Measurements from ENCODE around the gene SLC1A4. TPM values are rescaled to one million over a fixed set of nuclear protein-coding genes. Genes with fewer than 3 reads are reported as not detected.

SLC1A4 gene
- total RNA-seq, 4 donors from 2014 or later: 4.6 to 6.9 (median 5.4) TPM

- Histone ChIP-seq H3K27ac (no peak overlapping the region), H3K4me3 (replicated peaks in 1 of 3) (no peak overlapping the region), H3K27me3 (no peaks in the 10 kb centered on the region), H3K36me3 (no peaks in the 10 kb centered on the region), H3K4me1 (no peaks in the 10 kb centered on the region), H3K9me3 (no peaks in the 10 kb centered on the region)
- no peak for TF ChIP-seq POLR2A (IDR thresholded peaks at IDR 0.05)
- intact Hi-C loops (cut with DNase I): no loop called here
- WGBS, 2 donors: 94 to 97% methylated on average over 8 of the region's 8 CpGs
- DNase-seq: no peak
Measured at GRCh38 chr2:65025453-65026123, 36.4 kb downstream of the SLC1A4 start.

- Histone ChIP-seq H3K27me3 (no peaks in the 10 kb centered on the region), H3K36me3 (no peaks in the 10 kb centered on the region), H3K9me3 (no peaks in the 10 kb centered on the region), H3K4me3 (replicated peaks in 1 of 3) (no peak overlapping the region), H3K4me1 (no peaks in the 10 kb centered on the region), H3K27ac (no peak overlapping the region)
- WGBS, 2 donors: 96 to 97% methylated on average over 8 of the region's 8 CpGs
- TF ChIP-seq POLR2A (IDR thresholded peaks at IDR 0.05): no peak
- TF ChIP-seq CTCF (IDR thresholded peaks at IDR 0.05): no peak
- intact Hi-C loops (cut with DNase I): no loop called here
- DNase-seq: no peak
Measured at GRCh38 chr2:65026154-65026553, 37.0 kb downstream of the SLC1A4 start.

GRCh38 chr2:65026704-65027464 lies 37.7 kb downstream of the SLC1A4 start:
- H3K27ac ChIP-seq: no peak overlapping the region
- no peak for TF ChIP-seq CTCF (IDR thresholded peaks at IDR 0.05)
- no peak for TF ChIP-seq POLR2A (IDR thresholded peaks at IDR 0.05)
- 94 to 98% methylated on average over 11 to 12 of the region's 13 CpGs for WGBS, 2 donors
- no peaks in the 10 kb centered on the region for H3K36me3 ChIP-seq
- intact Hi-C loops (cut with DNase I): no loop called here
- H3K4me1 ChIP-seq: no peaks in the 10 kb centered on the region
- H3K4me3 ChIP-seq (replicated peaks in 1 of 3): no peak overlapping the region
- no peak for DNase-seq
- no peaks in the 10 kb centered on the region for H3K27me3 ChIP-seq
- no peaks in the 10 kb centered on the region for H3K9me3 ChIP-seq

- intact Hi-C loops (cut with DNase I): no loop called here
- Histone ChIP-seq H3K36me3 (no peaks in the 10 kb centered on the region), H3K27me3 (no peaks in the 10 kb centered on the region), H3K9me3 (no peaks in the 10 kb centered on the region), H3K4me1 (no peaks in the 10 kb centered on the region), H3K4me3 (replicated peaks in 1 of 3) (no peak overlapping the region), H3K27ac (no peak overlapping the region)
- WGBS, 2 donors: 80 to 89% methylated on average over 8 of the region's 8 CpGs
- DNase-seq: no peak
- no peak for TF ChIP-seq CTCF (IDR thresholded peaks at IDR 0.05)
- TF ChIP-seq POLR2A (IDR thresholded peaks at IDR 0.05): no peak
Measured at GRCh38 chr2:65027616-65028244, 38.5 kb downstream of the SLC1A4 start.

- DNase-seq: no peak
- TF ChIP-seq POLR2A (IDR thresholded peaks at IDR 0.05) (no peak), CTCF (IDR thresholded peaks at IDR 0.05) (no peak)
- Histone ChIP-seq H3K27ac (no peak overlapping the region), H3K9me3 (no peaks in the 10 kb centered on the region), H3K27me3 (no peaks in the 10 kb centered on the region), H3K4me1 (no peaks in the 10 kb centered on the region), H3K36me3 (no peaks in the 10 kb centered on the region), H3K4me3 (replicated peaks in 1 of 3) (no peak overlapping the region)
- intact Hi-C loops (cut with DNase I): no loop called here
- 87 to 88% methylated on average over 11 of the region's 11 CpGs for WGBS, 2 donors
Measured at GRCh38 chr2:65030476-65031332, 41.5 kb downstream of the SLC1A4 start.

Data from thyroid gland (tissue), 4 donors.